Middle frontal gyrus (tissue), 1 donor: ENCODE data around the gene MPP7.

ENCODE experiments used
- DNase-seq: peaks from one replicate; pipeline ENCODE4 v3.0.0-alpha.2; 2015; ENCODE audit warnings: low spot score; ENCODE audit errors: extremely low spot score

Gene MPP7

DNA sequence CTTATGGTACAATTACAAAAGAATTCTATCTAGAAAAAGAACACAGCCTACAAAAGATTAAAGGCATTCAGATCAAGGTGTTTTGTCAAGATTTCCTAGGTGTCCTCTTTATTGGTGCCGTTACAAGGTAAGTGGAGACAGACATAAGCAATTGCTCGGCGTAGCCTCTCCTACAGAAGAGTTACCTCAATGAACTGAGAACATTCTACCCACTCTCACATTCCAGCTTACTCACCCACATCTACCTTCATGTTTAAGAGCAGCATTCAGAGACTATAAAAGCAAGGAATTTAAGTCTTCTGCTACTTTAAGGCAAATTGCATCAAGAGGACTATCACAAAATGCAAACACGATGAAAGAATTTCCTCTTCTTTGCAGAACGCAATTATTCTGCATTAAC, 29.5 kb downstream of the MPP7 start:
- DNase-seq = no peak

- no peak for DNase-seq
Measured at GRCh38 chr10:28269842-28270456, 32.9 kb downstream of the MPP7 start.

GRCh38 chr10:28266449-28267224, 36.2 kb downstream of the MPP7 start:
- no peak for DNase-seq

DNA sequence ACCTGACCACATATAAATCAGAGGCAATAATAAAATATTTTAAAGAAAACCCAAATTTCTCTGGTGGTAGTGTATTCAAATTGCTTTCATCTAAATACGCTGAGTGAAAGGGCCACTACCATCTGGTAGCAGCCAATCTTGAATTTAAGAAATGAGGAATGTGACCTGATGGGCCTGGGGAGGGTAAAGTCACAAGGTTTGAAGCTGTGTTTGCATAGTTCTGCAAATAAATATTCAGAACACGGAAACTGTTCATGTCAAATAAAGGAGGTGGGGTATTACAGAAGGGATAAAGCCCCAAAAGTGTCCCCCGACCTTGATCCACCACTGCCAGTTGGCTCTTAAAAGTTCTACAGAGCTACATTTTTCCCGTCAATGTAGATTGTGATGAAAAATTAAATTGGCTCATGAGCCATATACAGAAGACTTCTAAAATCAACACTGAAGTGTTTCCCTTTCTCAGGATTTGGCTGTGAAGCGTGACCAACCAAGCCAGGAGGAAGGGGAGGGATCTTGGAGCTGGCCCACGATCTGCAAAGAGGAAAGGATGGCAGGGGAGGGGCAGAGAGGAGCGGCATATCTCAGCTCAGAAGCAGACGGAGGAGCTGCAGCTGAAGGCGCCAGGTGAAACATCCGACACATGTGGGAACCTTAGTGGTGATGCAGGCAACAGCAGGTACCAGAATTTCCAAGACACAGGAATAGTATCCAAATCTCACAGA, 39.6 kb downstream of the MPP7 start:
- no peak for DNase-seq

GRCh38 chr10:28256776-28257175, 46.1 kb downstream of the MPP7 start:
- DNase-seq = no peak

GRCh38 chr10:28254290-28254985, 48.4 kb downstream of the MPP7 start:
- no peak for DNase-seq

- no peak for DNase-seq
Measured at GRCh38 chr10:28253169-28253785, 49.6 kb downstream of the MPP7 start.
